Measurements from ENCODE around the gene STEAP1B. TPM values are rescaled to one million over a fixed set of nuclear protein-coding genes. Genes with fewer than 3 reads are reported as not detected.

The STEAP1B gene
- polyA plus RNA-seq, 1 experiment = 18.8 TPM

- Histone ChIP-seq H3K9me3 (ENCODE audit: control insufficient read depth, insufficient read depth, low read length) (no peaks in the 10 kb centered on the region), H3K4me3 (ENCODE audit: low read depth, low read length) (no peak overlapping the region), H3K27me3 (ENCODE audit: control insufficient read depth, insufficient read depth, low read length) (no peaks in the 10 kb centered on the region), H3K27ac (ENCODE audit: low read depth, low read length) (no peak overlapping the region)
- ChIA-PET POLR2A (no interaction called here), CTCF (interaction anchor here (1.0 to 1.1 kb wide), 2 partner anchors 19 to 360 kb away, joined by 5 read pairs; no protein-coding TSS in a partner anchor)
- no peak for DNase-seq (ENCODE audit: low read depth, low spot score)
- no peak for TF ChIP-seq CTCF (IDR thresholded peaks at IDR 0.05; ENCODE audit: low read depth, low read length)
Measured at GRCh38 chr7:22470981-22471380, 29.0 kb downstream of the STEAP1B start.

GRCh38 chr7:22469371-22470143 is 30.4 kb downstream of the STEAP1B start:
- DNase-seq (ENCODE audit: low read depth, low spot score) = no peak
- CTCF ChIA-PET = interaction anchor here (1.6 to 1.9 kb wide), 2 partner anchors 359 to 367 kb away, joined by 7 to 11 read pairs; no protein-coding TSS in a partner anchor
- POLR2A ChIA-PET = no interaction called here
- TF ChIP-seq CTCF (IDR thresholded peaks at IDR 0.05; ENCODE audit: low read depth, low read length) = no peak
- Histone ChIP-seq H3K9me3 (ENCODE audit: control insufficient read depth, insufficient read depth, low read length) (no peaks in the 10 kb centered on the region), H3K4me3 (ENCODE audit: low read depth, low read length) (no peak overlapping the region), H3K27ac (ENCODE audit: low read depth, low read length) (no peak overlapping the region), H3K27me3 (ENCODE audit: control insufficient read depth, insufficient read depth, low read length) (no peaks in the 10 kb centered on the region)

- TF ChIP-seq CTCF (IDR thresholded peaks at IDR 0.05; ENCODE audit: low read depth, low read length) = no peak
- Histone ChIP-seq H3K27ac (ENCODE audit: low read depth, low read length) (no peak overlapping the region), H3K27me3 (ENCODE audit: control insufficient read depth, insufficient read depth, low read length) (no peaks in the 10 kb centered on the region), H3K9me3 (ENCODE audit: control insufficient read depth, insufficient read depth, low read length) (no peaks in the 10 kb centered on the region), H3K4me3 (ENCODE audit: low read depth, low read length) (no peak overlapping the region)
- DNase-seq (ENCODE audit: low read depth, low spot score) = no peak
- POLR2A ChIA-PET = no interaction called here
- CTCF ChIA-PET = interaction anchor here (1.3 to 1.9 kb wide), 3 partner anchors 22 to 366 kb away, joined by 3 to 11 read pairs (median 7); no protein-coding TSS in a partner anchor
Measured at GRCh38 chr7:22468609-22469008, 31.4 kb downstream of the STEAP1B start.

- no peak for DNase-seq (ENCODE audit: low read depth, low spot score)
- no peak for TF ChIP-seq CTCF (IDR thresholded peaks at IDR 0.05; ENCODE audit: low read depth, low read length)
- Histone ChIP-seq H3K27me3 (ENCODE audit: control insufficient read depth, insufficient read depth, low read length) (no peaks in the 10 kb centered on the region), H3K4me3 (ENCODE audit: low read depth, low read length) (no peak overlapping the region), H3K9me3 (ENCODE audit: control insufficient read depth, insufficient read depth, low read length) (no peaks in the 10 kb centered on the region), H3K27ac (ENCODE audit: low read depth, low read length) (no peak overlapping the region)
- POLR2A ChIA-PET = no interaction called here
- CTCF ChIA-PET = no interaction called here
Measured at GRCh38 chr7:22464299-22464698, 35.7 kb downstream of the STEAP1B start.

- ChIA-PET POLR2A (no interaction called here), CTCF (interaction anchor here (0.7 to 1.8 kb wide), 3 partner anchors 8 to 1207 kb away, joined by 3 to 6 read pairs (median 4); no protein-coding TSS in a partner anchor)
- DNase-seq (ENCODE audit: low read depth, low spot score) = no peak
- Histone ChIP-seq H3K27ac (ENCODE audit: low read depth, low read length) (no peak overlapping the region), H3K4me3 (ENCODE audit: low read depth, low read length) (no peak overlapping the region), H3K27me3 (ENCODE audit: control insufficient read depth, insufficient read depth, low read length) (no peaks in the 10 kb centered on the region), H3K9me3 (ENCODE audit: control insufficient read depth, insufficient read depth, low read length) (no peaks in the 10 kb centered on the region)
- no peak for TF ChIP-seq CTCF (IDR thresholded peaks at IDR 0.05; ENCODE audit: low read depth, low read length)
Measured at GRCh38 chr7:22460363-22460988, 39.5 kb downstream of the STEAP1B start.

All from AG04450 (cell line).